Stomach (tissue), 9 donors: ENCODE data around the gene OR4C6. TPM values are rescaled to one million over a fixed set of nuclear protein-coding genes. Genes with fewer than 3 reads are reported as not detected.

Experiments used
- DNase-seq, 2 donors: peaks; one replicate each; pipeline versions ENCODE4 v3.0.0 to v3.0.0-alpha.2; 2013 to 2019
- H3K27ac ChIP-seq, 5 donors: fragments of 200-600 bp in 4 of 5; sonication (generic) in 4 of 5; one replicate each; pipeline ENCODE4 v1.5.1; 2013 to 2019; ENCODE audit warnings: mild to moderate bottlenecking in 1 of 5, moderate library complexity in 1 of 5
- H3K27me3 ChIP-seq, 3 donors: fragments of 200-600 bp; sonication (generic); one replicate each; pipeline ENCODE4 v1.5.1; 2017 to 2019; ENCODE audit warnings: mixed run types in 1 of 3
- H3K36me3 ChIP-seq, 4 donors: fragments of 200-600 bp; sonication (generic); 1 replicate in 3 of 4; 2 replicates in 1 of 4; pipeline ENCODE4 v1.5.1; 2016 to 2019
- H3K4me1 ChIP-seq, 4 donors: fragments of 200-600 bp; sonication (generic); one replicate each; pipeline ENCODE4 v1.5.1; 2016 to 2019
- H3K4me3 ChIP-seq, 4 donors: fragments of 200-600 bp; sonication (generic) in 3 of 4; one replicate each; pipeline ENCODE4 v1.5.1; 2016 to 2019; ENCODE audit warnings: mild to moderate bottlenecking in 1 of 4
- H3K9me3 ChIP-seq, 4 donors: fragments of 200-600 bp; sonication (generic); one replicate each; pipeline ENCODE4 v1.5.1; 2016 to 2019
- CTCF ChIP-seq, 7 experiments: fragments of 450-650 bp in 4 of 7; fragments of 200-600 bp in 3 of 7; sonication (generic) in 3 of 7; IDR thresholded peaks; one replicate each; pipeline ENCODE4 v1.5.1; 2016 to 2019; ENCODE audit warnings: antibody characterized with exemption in 7 of 7, control low read depth in 2 of 7, mild to moderate bottlenecking in 1 of 7
- EP300 ChIP-seq: sonication (generic); formaldehyde crosslinking; IDR thresholded peaks from one replicate; pipeline ENCODE4 v1.6.1; 2017; ENCODE audit warnings: antibody characterized with exemption
- POLR2A ChIP-seq, 4 donors: fragments of 450-650 bp; IDR thresholded peaks; one replicate each; pipeline ENCODE4 v1.6.1; 2016; ENCODE audit warnings: antibody characterized with exemption in 4 of 4, control low read depth in 2 of 4, mild to moderate bottlenecking in 1 of 4, moderate library complexity in 1 of 4
- POLR2AphosphoS5 ChIP-seq, 3 donors: sonication (generic); formaldehyde crosslinking; IDR thresholded peaks; one replicate each; pipeline ENCODE4 v1.6.1; 2016; ENCODE audit warnings: antibody characterized with exemption in 3 of 3
- WGBS, 5 donors: extraction: QIAGEN DNeasy Blood & Tissue Kit in 3 of 5; methylation state at CpG; one replicate each; pipeline versions ENCODE4 v1.1.5 to v1.1.7; 2013 to 2018; 5-methylcytosine and 5-hydroxymethylcytosine counted together
- intact Hi-C: fragments of 100-400 bp; cut with DNase I; formaldehyde crosslinking; loops from one replicate; pipeline ENCODE4 v1.15.1; 2023; ENCODE audit warnings: low total_unique reads
- polyA plus RNA-seq, 3 donors: library from polyadenylated mRNA; stranded (reverse); fragments of 200-250 nt; gene quantifications; one replicate each; pipeline ENCODE4 v1.2.3, GENCODE V29; 2013
- total RNA-seq, 5 donors: library from RNA; depleted of rRNA; stranded (reverse); fragments of >200 nt; gene quantifications; one replicate each; pipeline versions ENCODE4 v1.1.0 to v1.2.3, GENCODE V29; 2014 to 2016
- donor health status: healthy with polysubstance abuse.
- donor health status: Bipolar disorder and iron deficiency.
- donor health status: healthy.

OR4C6 gene
- total and polyA plus RNA-seq, 8 donors, result not detected

- Histone ChIP-seq H3K4me1 (no peaks in the 10 kb centered on the region), H3K4me3 (no peak overlapping the region), H3K27me3 (no peaks in the 10 kb centered on the region), H3K9me3 (no peaks in the 10 kb centered on the region), H3K36me3 (no peaks in the 10 kb centered on the region), H3K27ac (no peak overlapping the region)
- intact Hi-C loops, result no loop called here
- TF ChIP-seq EP300 (no peak), POLR2AphosphoS5 (IDR thresholded peaks at IDR 0.05) (no peak), POLR2A (IDR thresholded peaks at IDR 0.05) (no peak), CTCF (IDR thresholded peaks at IDR 0.05) (no peak)
- no peak for DNase-seq
- WGBS, 5 donors, result 55 to 70% (median 60%) methylated on average over 5 of the region's 5 CpGs
Observed at GRCh38 chr11:55673860-55674259, 11.9 kb downstream of the OR4C6 start.

- Histone ChIP-seq H3K36me3 (no peaks in the 10 kb centered on the region), H3K27me3 (no peaks in the 10 kb centered on the region), H3K4me3 (no peak overlapping the region), H3K27ac (no peak overlapping the region), H3K9me3 (peaks cover 0 to 34% (median 19%) of the 10 kb centered on the region in 4 donors), H3K4me1 (no peaks in the 10 kb centered on the region)
- no peak for TF ChIP-seq POLR2A (IDR thresholded peaks at IDR 0.05)
- TF ChIP-seq EP300, result no peak
- TF ChIP-seq POLR2AphosphoS5 (IDR thresholded peaks at IDR 0.05), result no peak
- DNase-seq, result no peak
- intact Hi-C loops, result no loop called here
- WGBS, 5 donors, result 78 to 83% (median 80%) methylated on average over 3 of the region's 3 CpGs
Observed at GRCh38 chr11:55697817-55698216, 35.8 kb downstream of the OR4C6 start.

GRCh38 chr11:55701429-55701828 lies 39.4 kb downstream of the OR4C6 start:
- H3K4me3 ChIP-seq, result no peak overlapping the region
- H3K36me3 ChIP-seq, result no peaks in the 10 kb centered on the region
- TF ChIP-seq POLR2A (IDR thresholded peaks at IDR 0.05) (no peak), POLR2AphosphoS5 (IDR thresholded peaks at IDR 0.05) (no peak), CTCF (IDR thresholded peaks at IDR 0.05) (no peak), EP300 (no peak)
- no peak for DNase-seq
- H3K27me3 ChIP-seq, result no peaks in the 10 kb centered on the region
- H3K4me1 ChIP-seq, result no peaks in the 10 kb centered on the region
- no peak overlapping the region for H3K27ac ChIP-seq
- H3K9me3 ChIP-seq, result peaks cover 0 to 28% (median 15%) of the 10 kb centered on the region in 4 donors
- 63 to 87% (median 75%) methylated on average over 4 of the region's 4 CpGs for WGBS, 5 donors
- intact Hi-C loops, result no loop called here

- intact Hi-C loops, result no loop called here
- Histone ChIP-seq H3K4me3 (no peak overlapping the region), H3K36me3 (no peaks in the 10 kb centered on the region), H3K27ac (no peak overlapping the region), H3K27me3 (no peaks in the 10 kb centered on the region), H3K9me3 (peaks cover 0 to 13% (median 6%) of the 10 kb centered on the region in 4 donors), H3K4me1 (no peaks in the 10 kb centered on the region)
- DNase-seq, result no peak
- TF ChIP-seq EP300 (no peak), POLR2A (IDR thresholded peaks at IDR 0.05) (no peak), CTCF (IDR thresholded peaks at IDR 0.05) (peak in 1 of 7 experiments; percentile 18), POLR2AphosphoS5 (IDR thresholded peaks at IDR 0.05) (no peak)
Observed at GRCh38 chr11:55707029-55707428, 45.0 kb downstream of the OR4C6 start.

- TF ChIP-seq POLR2A (IDR thresholded peaks at IDR 0.05) (no peak), EP300 (no peak), CTCF (IDR thresholded peaks at IDR 0.05) (no peak), POLR2AphosphoS5 (IDR thresholded peaks at IDR 0.05) (no peak)
- Histone ChIP-seq H3K9me3 (peaks cover 0 to 15% (median 12%) of the 10 kb centered on the region in 4 donors), H3K36me3 (no peaks in the 10 kb centered on the region), H3K4me3 (no peak overlapping the region), H3K27me3 (no peaks in the 10 kb centered on the region), H3K27ac (no peak overlapping the region), H3K4me1 (no peaks in the 10 kb centered on the region)
- DNase-seq, result no peak
- 28 to 30% (median 29%) methylated on average over 10 of the region's 10 CpGs for WGBS, 5 donors
- intact Hi-C loops, result no loop called here
Observed at GRCh38 chr11:55714982-55715888, 53.2 kb downstream of the OR4C6 start.
